ENCODE measurements around the gene URM1.
A peak's percentile ranks its signal among the peaks of the same experiment; 100 is the strongest.

URM1 gene

GRCh38 chr9:128388150-128388549 lies 17.0 kb downstream of the URM1 start:
- DNase-seq, result no peak

- peak; percentile 37 for DNase-seq
These were observed 18.4 kb downstream of the URM1 start for GRCh38 chr9:128389395-128390149.

GRCh38 chr9:128390150-128390812 lies 19.1 kb downstream of the URM1 start:
- no peak for DNase-seq

DNA sequence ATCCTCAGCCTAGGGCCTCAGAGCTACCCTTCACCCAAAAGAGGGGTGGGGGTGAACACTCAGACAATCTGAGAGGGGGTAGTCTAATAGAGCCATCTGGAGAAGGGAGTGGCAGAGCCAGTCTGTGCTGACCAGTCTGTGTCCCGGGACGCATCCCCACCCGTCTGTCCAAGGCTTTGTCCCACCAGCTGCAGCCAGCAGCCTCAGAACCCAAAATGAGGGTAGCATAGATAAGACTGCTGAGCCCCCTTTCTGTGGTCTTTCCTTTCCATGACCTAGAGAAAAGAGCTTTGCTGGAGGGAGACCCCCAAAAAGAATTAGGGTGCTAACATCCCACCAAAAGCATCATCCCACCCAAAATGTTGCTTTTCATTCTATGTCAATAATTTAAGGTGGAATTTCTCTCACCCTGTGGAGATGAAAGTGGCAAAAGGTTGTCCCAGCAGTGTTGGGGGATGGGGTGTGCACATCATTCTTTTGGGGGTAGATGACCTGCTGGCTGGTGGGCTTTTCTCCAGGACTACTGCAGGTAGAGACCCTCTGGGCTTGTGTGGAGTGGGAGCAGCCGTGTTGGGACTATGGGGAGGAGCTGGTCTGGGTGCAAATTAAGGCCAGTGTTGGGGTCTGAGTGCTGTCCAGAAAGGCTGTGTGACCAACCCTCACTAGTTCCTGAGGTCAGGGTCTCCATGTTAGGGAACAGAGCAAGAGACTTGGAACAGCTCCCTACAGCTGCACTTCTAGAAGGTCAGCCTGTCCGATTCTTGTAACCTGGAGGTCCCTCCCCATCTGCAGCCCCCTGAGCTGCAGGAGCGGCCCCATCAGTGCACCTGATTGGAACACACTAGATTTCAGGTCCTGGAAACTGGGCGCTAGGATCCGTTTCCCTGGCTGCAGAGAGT lies 19.9 kb downstream of the URM1 start:
- no peak for DNase-seq

DNA sequence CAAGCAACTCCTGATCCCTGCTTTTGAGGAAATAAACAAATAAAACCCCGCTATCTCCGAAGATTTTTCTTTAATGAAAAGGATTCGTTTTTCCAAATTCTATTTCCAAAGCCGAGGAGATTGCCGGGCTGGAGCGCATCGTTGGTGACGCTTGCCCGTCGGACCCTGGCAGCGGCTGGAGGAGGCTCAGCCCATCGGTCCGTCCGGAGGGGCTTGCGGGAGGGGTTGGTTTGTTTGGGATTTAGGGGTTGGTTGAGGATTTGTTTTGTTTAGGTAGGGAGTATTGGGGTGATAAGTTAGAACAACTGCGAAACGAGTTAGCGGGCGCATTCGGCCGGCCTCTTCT lies 20.8 kb downstream of the URM1 start:
- DNase-seq, result no peak

DNA sequence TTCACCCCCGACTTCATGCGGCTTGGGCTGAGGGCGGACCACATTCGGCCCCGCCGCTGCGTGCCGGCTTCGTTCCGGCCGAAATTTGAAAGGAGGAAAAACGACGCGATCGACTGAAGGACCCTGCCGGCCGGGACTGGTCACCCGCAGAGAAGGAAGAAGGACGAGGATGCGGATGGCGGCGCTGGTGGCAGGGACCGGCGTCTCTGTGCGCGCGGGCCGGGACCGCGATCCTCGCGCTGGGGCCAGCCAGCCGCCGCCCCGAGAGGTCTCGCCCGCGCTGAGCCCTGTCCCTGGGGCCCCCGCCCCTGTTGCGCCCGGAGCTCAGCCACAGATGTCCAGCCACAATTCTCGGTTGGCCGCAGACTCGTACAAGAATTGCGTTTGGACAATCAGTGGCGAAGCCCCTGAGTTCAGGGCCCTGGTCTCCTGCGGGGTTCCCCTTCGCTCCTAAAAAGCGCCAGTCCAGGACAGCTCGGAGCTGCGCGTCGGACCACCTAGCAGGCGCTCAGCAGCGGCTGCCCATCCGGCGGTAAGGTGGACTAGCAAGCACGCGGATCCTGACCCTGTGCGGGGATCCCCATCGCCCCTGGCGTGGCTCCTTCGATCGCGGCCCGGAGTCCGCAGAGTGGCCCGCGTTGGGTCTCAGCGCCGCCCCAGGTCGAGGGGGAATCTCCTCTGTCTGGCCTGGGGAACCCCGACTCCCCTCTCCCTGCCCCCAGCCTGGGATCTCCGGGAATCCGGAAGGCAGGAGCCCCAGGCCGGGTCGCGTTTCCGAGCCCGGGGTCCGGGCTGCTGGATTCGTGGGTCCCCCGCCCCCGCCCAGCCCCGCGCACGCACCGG lies 21.3 kb downstream of the URM1 start:
- DNase-seq, result no peak

- no peak for DNase-seq
These were observed 22.1 kb downstream of the URM1 start for GRCh38 chr9:128393145-128393775.

DNA sequence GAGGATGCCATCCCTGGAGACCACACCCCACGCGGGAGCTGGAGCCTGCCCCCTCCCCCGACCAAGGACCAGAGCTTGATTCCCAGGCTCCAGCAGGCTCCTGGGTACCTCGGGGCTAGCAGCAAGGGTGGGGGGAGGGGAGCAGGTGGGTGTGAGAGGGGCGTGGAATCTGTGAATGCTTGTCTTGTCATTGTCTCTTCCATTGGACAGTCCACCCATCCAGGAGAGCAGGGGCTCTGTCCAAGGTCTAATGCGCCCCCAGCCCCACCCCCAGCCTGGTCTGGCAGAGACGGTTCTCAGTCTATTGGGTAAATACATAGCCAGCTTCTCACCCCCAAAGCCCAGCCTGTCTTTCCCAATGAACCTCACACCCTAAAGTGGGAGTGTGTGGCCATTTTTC lies 22.8 kb downstream of the URM1 start:
- DNase-seq, result no peak

- DNase-seq, result no peak
These were observed 23.4 kb downstream of the URM1 start for GRCh38 chr9:128394379-128395168.

GRCh38 chr9:128396970-128397613 lies 25.9 kb downstream of the URM1 start:
- no peak for DNase-seq

DNA sequence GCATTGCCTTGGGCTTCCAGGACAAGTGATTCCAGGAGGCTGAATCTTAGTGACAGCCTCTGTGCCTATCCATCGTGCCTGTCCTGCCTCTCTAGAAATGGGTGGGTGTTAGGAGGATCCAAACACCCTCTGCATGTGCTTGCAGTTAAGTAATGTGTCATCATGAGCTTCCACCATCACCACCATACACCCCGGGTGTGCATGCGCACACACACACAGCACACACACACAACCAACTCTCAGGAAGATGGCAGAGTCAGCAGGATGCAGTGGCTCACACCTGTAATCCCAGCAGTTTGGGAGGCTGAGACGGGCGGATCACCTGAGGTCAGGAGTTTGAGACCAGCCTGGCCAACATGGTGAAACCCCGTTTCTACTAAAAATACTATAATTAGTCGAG lies 26.7 kb downstream of the URM1 start:
- no peak for DNase-seq

DNA sequence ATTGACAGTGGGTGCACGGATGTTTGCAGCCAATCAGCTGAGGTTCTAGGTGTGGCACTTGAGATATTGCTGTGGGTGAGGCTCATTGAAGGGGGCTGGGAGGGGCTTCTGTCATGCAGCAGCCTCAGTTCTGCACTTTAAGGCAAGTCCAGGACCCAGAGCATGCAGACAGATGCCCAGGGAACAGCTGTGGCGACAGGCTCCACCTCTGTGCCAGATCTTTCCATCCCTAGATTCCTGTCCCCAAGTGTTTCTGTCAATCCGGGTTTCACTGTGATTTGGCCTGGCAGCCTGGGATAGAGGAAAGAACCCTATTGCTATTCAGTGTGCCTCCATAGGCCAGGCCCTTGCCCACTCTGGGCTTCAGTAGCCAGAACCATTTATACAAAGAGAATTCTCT lies 28.7 kb downstream of the URM1 start:
- no peak for DNase-seq

DNA sequence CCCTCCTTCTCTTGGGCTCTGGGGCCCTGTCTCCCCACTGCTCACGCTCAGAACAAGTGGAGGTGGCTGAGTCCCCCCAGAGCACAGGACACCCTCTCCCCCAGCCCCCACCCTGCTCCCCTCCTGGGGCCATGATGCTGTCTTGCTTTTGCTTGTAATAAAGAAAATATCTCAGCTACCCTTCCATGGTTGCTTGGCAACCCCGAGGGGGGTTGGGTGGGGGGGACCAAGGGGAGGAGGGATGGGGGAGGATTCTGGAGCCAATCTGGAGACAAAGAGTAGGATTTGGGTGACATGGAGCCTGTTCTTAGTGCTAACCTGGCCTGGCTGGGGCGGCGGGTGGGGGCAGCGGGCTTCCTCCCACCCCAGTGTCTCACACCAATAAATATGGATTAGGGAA lies 33.4 kb downstream of the URM1 start:
- DNase-seq, result no peak

GRCh38 chr9:128405077-128405779 lies 34.1 kb downstream of the URM1 start:
- no peak for DNase-seq

DNA sequence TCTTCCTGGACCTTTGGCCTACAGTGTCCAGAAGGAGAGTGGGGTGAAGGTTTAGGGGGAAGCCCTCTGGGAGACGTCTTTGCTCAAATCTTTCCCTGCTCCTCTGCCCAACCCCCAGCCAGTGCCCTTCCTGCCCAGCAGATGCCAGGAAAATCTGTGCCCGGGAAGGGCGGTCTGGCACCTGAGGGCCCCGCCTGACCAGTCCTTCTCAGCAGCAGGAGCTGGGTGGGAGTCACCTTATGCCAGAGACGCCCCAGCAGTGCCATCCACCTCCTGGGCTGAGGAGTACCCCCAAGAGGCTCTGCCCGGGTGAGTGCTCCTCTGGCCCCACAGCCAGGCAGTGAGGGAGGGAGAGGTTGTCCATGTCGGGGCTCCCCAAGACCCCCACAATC lies 34.6 kb downstream of the URM1 start:
- no peak for DNase-seq

DNA sequence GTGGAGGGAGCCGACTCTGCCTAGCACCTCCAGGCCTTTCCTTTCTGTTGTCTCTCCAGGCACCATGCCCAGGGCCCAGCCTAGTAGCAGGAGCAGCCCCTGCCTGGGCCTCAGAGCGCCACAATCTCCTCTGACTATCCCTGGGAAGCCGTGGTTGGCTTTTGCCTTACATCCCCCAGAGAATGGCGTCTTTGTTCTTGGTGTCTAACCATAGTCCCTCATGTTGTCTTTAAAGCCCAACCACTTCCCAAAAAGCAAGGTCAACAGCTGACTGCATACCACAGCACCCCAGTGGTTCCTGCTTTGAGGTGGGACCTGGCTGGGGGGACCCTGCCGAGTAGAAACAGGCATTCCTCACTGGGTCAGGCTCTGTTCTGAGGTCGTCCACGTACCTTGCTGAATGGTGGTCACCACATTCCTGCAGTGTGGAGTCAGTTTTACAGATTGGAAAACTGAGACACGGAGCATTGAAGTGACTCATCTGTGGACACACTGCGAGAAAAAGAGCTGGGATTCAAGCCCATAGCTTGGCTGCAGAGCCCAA lies 35.7 kb downstream of the URM1 start:
- DNase-seq, result no peak

DNA sequence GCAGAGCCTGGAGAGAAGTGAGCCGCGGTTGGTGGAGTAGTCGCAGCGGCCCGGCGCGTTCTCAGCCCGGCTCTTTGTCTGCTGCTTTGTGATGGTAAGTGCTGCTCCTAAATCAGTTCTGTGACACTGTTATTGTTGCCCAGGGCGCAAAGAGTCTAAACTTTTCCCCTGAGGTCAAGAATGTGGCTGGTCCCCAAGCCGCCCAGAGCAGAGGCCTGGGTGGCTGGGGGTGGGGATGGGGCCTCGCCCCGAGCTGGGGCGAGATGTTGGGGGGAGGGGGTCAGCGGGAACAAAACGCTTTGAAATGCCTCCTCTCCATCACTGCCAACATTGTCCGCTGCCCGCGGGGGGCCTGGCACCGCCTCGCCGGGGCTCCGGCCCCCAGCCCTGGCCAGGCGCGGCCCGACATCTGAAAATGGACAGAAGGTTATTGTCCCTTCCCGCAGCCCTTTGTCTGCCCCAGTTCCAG lies 37.8 kb downstream of the URM1 start:
- DNase-seq, result no peak

DNA sequence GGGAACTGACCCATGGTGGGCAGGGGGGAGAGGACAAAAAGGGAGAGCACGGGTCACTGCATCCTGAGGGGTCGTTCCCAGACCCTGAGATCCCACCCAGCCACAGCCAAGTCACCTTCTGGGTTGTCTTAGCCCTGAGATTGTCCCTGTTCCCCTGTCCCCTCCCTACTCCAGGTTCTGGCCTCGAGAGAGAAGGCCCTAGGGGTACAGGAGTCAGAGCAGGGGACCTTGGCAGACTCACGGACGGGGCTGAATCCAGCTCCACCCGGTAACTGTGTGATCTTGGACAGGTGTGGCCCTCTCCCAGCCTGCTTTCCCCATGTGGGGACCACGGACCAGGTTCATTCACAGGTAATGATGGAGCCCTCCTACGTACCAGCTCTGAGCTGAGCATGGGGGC lies 38.3 kb downstream of the URM1 start:
- DNase-seq, result no peak

DNA sequence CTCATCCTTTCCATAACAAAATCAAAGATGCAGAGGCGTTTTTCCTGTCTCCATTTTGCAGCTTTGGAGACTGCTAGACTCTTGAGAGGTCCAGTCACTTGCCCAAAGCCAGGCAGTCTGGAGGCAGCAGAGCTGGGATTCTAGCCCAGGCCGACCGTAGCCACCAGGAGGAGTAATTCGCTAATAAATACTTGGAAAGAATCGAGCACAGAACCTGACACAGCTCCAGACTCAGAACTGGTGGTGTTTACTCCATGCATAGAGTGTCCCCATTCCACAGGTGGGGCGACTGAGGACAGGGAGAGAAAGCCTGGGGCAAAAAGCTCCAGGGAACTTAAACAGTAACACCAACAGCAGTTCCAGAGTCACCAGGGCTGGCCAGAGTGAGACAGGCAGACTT lies 38.8 kb downstream of the URM1 start:
- no peak for DNase-seq

All from NCI-H1417 treated with DMSO at 0.1 percent for 48 hours (cell line).